ENCODE results near the gene ARFGAP3.

DNA sequence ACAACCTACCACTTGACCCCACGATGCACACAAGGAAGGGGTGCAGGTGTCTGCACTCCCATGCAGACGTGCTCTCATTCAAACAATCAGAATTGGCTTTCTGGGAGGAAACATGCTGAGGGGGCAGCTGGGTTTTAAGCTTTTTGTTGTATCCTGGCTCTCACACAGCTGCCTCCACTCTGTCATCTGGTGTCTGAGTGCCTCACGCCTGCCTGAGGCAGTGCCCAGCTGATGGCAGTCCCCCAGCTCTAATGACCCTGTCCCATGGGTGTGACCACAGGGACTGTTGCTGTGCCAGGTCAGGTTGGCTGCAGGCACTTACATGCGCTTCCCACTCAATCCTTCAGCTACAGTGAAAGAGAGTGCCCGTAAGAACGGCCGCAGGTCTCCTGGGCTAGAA lies 53.7 kb downstream of the ARFGAP3 start:
- TF ChIP-seq, protein P1, sequence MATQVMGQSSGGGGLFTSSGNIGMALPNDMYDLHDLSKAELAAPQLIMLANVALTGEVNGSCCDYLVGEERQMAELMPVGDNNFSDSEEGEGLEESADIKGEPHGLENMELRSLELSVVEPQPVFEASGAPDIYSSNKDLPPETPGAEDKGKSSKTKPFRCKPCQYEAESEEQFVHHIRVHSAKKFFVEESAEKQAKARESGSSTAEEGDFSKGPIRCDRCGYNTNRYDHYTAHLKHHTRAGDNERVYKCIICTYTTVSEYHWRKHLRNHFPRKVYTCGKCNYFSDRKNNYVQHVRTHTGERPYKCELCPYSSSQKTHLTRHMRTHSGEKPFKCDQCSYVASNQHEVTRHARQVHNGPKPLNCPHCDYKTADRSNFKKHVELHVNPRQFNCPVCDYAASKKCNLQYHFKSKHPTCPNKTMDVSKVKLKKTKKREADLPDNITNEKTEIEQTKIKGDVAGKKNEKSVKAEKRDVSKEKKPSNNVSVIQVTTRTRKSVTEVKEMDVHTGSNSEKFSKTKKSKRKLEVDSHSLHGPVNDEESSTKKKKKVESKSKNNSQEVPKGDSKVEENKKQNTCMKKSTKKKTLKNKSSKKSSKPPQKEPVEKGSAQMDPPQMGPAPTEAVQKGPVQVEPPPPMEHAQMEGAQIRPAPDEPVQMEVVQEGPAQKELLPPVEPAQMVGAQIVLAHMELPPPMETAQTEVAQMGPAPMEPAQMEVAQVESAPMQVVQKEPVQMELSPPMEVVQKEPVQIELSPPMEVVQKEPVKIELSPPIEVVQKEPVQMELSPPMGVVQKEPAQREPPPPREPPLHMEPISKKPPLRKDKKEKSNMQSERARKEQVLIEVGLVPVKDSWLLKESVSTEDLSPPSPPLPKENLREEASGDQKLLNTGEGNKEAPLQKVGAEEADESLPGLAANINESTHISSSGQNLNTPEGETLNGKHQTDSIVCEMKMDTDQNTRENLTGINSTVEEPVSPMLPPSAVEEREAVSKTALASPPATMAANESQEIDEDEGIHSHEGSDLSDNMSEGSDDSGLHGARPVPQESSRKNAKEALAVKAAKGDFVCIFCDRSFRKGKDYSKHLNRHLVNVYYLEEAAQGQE (IDR thresholded peaks at IDR 0.05; ENCODE audit: unreplicated experiment): no peak
- TF ChIP-seq, protein P2, sequence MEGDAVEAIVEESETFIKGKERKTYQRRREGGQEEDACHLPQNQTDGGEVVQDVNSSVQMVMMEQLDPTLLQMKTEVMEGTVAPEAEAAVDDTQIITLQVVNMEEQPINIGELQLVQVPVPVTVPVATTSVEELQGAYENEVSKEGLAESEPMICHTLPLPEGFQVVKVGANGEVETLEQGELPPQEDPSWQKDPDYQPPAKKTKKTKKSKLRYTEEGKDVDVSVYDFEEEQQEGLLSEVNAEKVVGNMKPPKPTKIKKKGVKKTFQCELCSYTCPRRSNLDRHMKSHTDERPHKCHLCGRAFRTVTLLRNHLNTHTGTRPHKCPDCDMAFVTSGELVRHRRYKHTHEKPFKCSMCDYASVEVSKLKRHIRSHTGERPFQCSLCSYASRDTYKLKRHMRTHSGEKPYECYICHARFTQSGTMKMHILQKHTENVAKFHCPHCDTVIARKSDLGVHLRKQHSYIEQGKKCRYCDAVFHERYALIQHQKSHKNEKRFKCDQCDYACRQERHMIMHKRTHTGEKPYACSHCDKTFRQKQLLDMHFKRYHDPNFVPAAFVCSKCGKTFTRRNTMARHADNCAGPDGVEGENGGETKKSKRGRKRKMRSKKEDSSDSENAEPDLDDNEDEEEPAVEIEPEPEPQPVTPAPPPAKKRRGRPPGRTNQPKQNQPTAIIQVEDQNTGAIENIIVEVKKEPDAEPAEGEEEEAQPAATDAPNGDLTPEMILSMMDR (conservative IDR thresholded peaks at IDR 0.05; ENCODE audit: low read depth in 2 of 2): no peak
- TF ChIP-seq STAT1 (IDR thresholded peaks at IDR 0.05; ENCODE audit: unreplicated experiment) (no peak), ZNF114 (CRISPR knock-in tag; IDR thresholded peaks at IDR 0.05) (no peak), EZH2 (IDR thresholded peaks at IDR 0.05; ENCODE audit: low read depth, unreplicated experiment) (no peak), EZH2phosphoT487 (IDR thresholded peaks at IDR 0.05; ENCODE audit: unreplicated experiment) (no peak), JUNB (IDR thresholded peaks at IDR 0.05; ENCODE audit: unreplicated experiment) (no peak), POLR2AphosphoS5 (IDR thresholded peaks at IDR 0.05; ENCODE audit: low read depth) (no peak), CREB1 (CRISPR knock-in tag; IDR thresholded peaks at IDR 0.05; ENCODE audit: low read depth) (no peak)
- TF ChIP-seq, protein P3, sequence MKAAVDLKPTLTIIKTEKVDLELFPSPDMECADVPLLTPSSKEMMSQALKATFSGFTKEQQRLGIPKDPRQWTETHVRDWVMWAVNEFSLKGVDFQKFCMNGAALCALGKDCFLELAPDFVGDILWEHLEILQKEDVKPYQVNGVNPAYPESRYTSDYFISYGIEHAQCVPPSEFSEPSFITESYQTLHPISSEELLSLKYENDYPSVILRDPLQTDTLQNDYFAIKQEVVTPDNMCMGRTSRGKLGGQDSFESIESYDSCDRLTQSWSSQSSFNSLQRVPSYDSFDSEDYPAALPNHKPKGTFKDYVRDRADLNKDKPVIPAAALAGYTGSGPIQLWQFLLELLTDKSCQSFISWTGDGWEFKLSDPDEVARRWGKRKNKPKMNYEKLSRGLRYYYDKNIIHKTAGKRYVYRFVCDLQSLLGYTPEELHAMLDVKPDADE (IDR thresholded peaks at IDR 0.05): no peak

Data from GM23338 (cell line).